ENCODE results near the gene DDX42.

DNA sequence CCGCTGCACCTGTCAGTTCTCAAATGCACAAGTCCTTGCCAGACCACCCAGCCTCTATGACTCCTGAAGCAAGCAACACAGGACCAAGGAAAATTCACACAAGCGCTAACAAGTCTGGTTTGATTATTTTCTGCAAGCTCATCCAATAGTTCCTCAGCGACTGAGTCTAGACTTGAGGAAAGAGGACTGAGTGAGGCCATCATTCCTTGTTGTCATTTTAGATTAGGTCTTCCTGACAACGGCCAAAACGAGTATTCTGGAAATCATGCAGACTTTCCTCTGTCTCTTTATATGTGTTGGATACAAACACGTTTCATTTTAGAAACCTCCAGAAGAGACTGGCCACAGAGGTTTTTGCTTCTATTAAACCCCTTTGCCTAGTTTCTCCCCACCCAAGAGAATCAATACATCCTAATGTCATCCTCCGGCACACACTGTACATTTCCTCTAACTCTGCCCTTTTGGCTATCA is 1.1 kb upstream of the DDX42 start:
- TF ChIP-seq, protein P1, sequence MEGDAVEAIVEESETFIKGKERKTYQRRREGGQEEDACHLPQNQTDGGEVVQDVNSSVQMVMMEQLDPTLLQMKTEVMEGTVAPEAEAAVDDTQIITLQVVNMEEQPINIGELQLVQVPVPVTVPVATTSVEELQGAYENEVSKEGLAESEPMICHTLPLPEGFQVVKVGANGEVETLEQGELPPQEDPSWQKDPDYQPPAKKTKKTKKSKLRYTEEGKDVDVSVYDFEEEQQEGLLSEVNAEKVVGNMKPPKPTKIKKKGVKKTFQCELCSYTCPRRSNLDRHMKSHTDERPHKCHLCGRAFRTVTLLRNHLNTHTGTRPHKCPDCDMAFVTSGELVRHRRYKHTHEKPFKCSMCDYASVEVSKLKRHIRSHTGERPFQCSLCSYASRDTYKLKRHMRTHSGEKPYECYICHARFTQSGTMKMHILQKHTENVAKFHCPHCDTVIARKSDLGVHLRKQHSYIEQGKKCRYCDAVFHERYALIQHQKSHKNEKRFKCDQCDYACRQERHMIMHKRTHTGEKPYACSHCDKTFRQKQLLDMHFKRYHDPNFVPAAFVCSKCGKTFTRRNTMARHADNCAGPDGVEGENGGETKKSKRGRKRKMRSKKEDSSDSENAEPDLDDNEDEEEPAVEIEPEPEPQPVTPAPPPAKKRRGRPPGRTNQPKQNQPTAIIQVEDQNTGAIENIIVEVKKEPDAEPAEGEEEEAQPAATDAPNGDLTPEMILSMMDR (IDR thresholded peaks at IDR 0.05), result no peak
- TF ChIP-seq POLR2A (IDR thresholded peaks at IDR 0.05), result no peak
